Measurements from ENCODE around the gene LAMA4.
A peak's percentile ranks its signal among the peaks of the same experiment; 100 is the strongest.

LAMA4 gene

DNA sequence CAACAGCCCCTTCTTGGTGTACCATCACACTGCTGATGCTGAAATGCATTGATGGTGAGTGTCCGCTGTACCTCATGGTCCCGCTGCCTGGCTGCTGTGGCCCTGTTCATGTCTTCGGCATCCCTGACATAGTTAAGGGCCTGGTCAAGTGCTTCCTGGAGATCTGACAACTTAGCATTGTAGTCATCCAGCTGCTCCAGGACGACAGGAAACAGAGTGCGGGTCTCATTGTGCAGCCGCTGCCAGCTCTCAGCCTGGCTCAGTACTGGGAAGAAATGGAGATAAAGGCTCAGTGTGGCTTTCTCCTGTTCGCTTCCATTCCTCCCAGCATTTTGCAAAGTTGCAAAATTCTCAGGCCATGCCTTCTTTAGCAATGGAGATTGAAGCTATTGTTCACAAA is 81.8 kb downstream of the LAMA4 start:
- no peak for ATAC-seq
- TF ChIP-seq ZNF70 (CRISPR knock-in tag; IDR thresholded peaks at IDR 0.05) (no peak), ZNF565 (CRISPR knock-in tag; conservative IDR thresholded peaks at IDR 0.05; ENCODE audit: low read depth) (no peak), GLIS3 (CRISPR knock-in tag; IDR thresholded peaks at IDR 0.05) (no peak), OSR1 (CRISPR knock-in tag; IDR thresholded peaks at IDR 0.05) (no peak), ZFP3 (CRISPR knock-in tag; IDR thresholded peaks at IDR 0.05) (no peak)
- TF ChIP-seq, protein P1, sequence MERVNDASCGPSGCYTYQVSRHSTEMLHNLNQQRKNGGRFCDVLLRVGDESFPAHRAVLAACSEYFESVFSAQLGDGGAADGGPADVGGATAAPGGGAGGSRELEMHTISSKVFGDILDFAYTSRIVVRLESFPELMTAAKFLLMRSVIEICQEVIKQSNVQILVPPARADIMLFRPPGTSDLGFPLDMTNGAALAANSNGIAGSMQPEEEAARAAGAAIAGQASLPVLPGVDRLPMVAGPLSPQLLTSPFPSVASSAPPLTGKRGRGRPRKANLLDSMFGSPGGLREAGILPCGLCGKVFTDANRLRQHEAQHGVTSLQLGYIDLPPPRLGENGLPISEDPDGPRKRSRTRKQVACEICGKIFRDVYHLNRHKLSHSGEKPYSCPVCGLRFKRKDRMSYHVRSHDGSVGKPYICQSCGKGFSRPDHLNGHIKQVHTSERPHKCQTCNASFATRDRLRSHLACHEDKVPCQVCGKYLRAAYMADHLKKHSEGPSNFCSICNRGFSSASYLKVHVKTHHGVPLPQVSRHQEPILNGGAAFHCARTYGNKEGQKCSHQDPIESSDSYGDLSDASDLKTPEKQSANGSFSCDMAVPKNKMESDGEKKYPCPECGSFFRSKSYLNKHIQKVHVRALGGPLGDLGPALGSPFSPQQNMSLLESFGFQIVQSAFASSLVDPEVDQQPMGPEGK (CRISPR knock-in tag; IDR thresholded peaks at IDR 0.05; ENCODE audit: borderline replicate concordance) = no peak

DNA sequence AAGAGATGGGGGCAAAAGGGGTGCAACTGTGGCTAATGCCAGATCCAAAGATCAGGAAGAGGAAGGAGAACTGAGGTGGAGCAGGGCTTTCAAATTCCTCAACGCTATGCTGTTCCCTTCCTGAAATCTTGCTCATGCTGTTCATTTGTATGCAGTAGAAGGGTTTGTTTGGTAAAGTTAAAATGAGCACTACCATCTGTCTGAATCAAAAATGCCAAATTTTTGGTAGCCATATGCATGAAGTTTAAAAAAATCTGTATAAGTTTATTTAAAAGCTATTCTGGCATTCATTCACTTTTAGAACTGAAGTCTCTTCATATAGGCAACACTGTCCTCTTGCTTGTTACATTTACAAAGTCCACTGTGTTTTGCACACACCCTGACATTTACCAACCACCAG is 84.8 kb downstream of the LAMA4 start:
- TF ChIP-seq ARNTL (CRISPR knock-in tag; IDR thresholded peaks at IDR 0.05; ENCODE audit: borderline replicate concordance, low read depth) (no peak), TOX (CRISPR knock-in tag; IDR thresholded peaks at IDR 0.05; ENCODE audit: borderline replicate concordance) (no peak), OSR1 (CRISPR knock-in tag; IDR thresholded peaks at IDR 0.05) (no peak), ISL1 (CRISPR knock-in tag; IDR thresholded peaks at IDR 0.05) (no peak), GLIS3 (CRISPR knock-in tag; IDR thresholded peaks at IDR 0.05) (no peak), ZC3H10 (CRISPR knock-in tag; IDR thresholded peaks at IDR 0.05) (no peak), ESRRG (CRISPR knock-in tag; IDR thresholded peaks at IDR 0.05) (no peak), RARB (CRISPR knock-in tag; IDR thresholded peaks at IDR 0.05) (no peak), PPARA (CRISPR knock-in tag; IDR thresholded peaks at IDR 0.05; ENCODE audit: borderline replicate concordance) (no peak), ZNF565 (CRISPR knock-in tag; conservative IDR thresholded peaks at IDR 0.05; ENCODE audit: low read depth) (no peak), CSDC2 (CRISPR knock-in tag; IDR thresholded peaks at IDR 0.05) (no peak), BACH2 (CRISPR knock-in tag; IDR thresholded peaks at IDR 0.05; ENCODE audit: borderline replicate concordance) (no peak), ZFP30 (CRISPR knock-in tag; IDR thresholded peaks at IDR 0.05) (no peak), ZNF8 (CRISPR knock-in tag; IDR thresholded peaks at IDR 0.05) (no peak)
- TF ChIP-seq, protein P2, sequence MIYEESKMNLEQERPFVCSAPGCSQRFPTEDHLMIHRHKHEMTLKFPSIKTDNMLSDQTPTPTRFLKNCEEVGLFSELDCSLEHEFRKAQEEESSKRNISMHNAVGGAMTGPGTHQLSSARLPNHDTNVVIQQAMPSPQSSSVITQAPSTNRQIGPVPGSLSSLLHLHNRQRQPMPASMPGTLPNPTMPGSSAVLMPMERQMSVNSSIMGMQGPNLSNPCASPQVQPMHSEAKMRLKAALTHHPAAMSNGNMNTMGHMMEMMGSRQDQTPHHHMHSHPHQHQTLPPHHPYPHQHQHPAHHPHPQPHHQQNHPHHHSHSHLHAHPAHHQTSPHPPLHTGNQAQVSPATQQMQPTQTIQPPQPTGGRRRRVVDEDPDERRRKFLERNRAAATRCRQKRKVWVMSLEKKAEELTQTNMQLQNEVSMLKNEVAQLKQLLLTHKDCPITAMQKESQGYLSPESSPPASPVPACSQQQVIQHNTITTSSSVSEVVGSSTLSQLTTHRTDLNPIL (CRISPR knock-in tag; IDR thresholded peaks at IDR 0.05; ENCODE audit: low read depth) = no peak
- TF ChIP-seq, protein P3, sequence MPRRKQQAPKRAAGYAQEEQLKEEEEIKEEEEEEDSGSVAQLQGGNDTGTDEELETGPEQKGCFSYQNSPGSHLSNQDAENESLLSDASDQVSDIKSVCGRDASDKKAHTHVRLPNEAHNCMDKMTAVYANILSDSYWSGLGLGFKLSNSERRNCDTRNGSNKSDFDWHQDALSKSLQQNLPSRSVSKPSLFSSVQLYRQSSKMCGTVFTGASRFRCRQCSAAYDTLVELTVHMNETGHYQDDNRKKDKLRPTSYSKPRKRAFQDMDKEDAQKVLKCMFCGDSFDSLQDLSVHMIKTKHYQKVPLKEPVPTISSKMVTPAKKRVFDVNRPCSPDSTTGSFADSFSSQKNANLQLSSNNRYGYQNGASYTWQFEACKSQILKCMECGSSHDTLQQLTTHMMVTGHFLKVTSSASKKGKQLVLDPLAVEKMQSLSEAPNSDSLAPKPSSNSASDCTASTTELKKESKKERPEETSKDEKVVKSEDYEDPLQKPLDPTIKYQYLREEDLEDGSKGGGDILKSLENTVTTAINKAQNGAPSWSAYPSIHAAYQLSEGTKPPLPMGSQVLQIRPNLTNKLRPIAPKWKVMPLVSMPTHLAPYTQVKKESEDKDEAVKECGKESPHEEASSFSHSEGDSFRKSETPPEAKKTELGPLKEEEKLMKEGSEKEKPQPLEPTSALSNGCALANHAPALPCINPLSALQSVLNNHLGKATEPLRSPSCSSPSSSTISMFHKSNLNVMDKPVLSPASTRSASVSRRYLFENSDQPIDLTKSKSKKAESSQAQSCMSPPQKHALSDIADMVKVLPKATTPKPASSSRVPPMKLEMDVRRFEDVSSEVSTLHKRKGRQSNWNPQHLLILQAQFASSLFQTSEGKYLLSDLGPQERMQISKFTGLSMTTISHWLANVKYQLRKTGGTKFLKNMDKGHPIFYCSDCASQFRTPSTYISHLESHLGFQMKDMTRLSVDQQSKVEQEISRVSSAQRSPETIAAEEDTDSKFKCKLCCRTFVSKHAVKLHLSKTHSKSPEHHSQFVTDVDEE (CRISPR knock-in tag; IDR thresholded peaks at IDR 0.05) = no peak
- TF ChIP-seq, protein P4, sequence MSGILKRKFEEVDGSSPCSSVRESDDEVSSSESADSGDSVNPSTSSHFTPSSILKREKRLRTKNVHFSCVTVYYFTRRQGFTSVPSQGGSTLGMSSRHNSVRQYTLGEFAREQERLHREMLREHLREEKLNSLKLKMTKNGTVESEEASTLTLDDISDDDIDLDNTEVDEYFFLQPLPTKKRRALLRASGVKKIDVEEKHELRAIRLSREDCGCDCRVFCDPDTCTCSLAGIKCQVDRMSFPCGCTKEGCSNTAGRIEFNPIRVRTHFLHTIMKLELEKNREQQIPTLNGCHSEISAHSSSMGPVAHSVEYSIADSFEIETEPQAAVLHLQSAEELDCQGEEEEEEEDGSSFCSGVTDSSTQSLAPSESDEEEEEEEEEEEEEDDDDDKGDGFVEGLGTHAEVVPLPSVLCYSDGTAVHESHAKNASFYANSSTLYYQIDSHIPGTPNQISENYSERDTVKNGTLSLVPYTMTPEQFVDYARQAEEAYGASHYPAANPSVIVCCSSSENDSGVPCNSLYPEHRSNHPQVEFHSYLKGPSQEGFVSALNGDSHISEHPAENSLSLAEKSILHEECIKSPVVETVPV (CRISPR knock-in tag; IDR thresholded peaks at IDR 0.05) = no peak
- ATAC-seq = no peak

DNA sequence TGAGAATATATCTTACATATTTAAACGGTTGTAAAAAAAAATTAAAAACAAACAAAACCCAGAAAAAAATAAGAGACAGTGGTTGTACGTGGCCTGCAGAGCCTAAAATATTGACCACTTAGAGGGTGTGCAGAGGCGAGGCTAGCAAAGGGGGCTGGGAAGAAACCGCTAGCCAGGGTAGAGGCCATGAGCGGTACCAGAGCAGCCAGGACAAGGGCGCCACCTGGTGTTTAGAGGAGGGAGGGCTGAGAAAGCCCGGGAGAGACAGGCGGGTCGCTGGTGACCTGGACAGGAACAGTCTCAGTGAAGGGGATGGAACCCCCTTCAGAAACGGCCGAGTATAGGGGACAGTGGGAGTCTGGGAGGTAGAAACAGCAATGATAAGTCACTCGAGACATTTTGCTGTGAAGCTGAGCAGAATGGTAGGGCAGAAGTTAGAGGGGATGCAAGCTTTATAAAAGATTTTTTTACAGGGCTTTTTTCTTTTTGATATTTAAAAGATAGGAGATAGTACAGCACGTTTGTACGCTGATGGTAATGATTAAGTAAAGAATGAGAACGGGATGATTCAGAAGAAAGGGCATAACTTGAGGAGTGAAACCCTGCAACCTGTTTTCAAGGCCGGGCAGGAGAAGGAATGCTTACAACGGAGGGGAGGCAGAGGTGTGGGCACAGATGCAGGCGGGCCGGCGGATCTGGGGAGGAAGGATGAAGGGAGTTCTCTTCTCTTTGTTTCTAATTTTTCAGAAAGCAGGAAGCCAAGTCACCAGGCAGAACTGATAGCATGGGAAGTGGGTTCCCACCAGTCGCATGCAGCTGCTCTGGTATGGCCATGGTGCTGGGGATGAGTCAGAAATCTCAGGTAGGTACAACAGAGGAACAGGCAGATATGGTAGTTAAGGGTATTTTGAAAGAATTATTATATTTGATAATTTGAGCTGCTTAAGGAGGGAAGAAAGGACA is 90.8 kb downstream of the LAMA4 start:
- ATAC-seq = peak; percentile 100
- TF ChIP-seq ARNTL (CRISPR knock-in tag; IDR thresholded peaks at IDR 0.05; ENCODE audit: borderline replicate concordance, low read depth) (no peak), PPARA (CRISPR knock-in tag; IDR thresholded peaks at IDR 0.05; ENCODE audit: borderline replicate concordance) (no peak), ISL1 (CRISPR knock-in tag; IDR thresholded peaks at IDR 0.05) (no peak), TCF4 (CRISPR knock-in tag; IDR thresholded peaks at IDR 0.05; ENCODE audit: borderline replicate concordance) (no peak), SNAI2 (CRISPR knock-in tag; IDR thresholded peaks at IDR 0.05) (no peak), ZC3H10 (CRISPR knock-in tag; IDR thresholded peaks at IDR 0.05) (no peak), RARB (CRISPR knock-in tag; IDR thresholded peaks at IDR 0.05) (no peak), TOX (CRISPR knock-in tag; IDR thresholded peaks at IDR 0.05; ENCODE audit: borderline replicate concordance) (no peak), GLIS3 (CRISPR knock-in tag; IDR thresholded peaks at IDR 0.05) (no peak), ZFP30 (CRISPR knock-in tag; IDR thresholded peaks at IDR 0.05) (no peak), ZNF565 (CRISPR knock-in tag; conservative IDR thresholded peaks at IDR 0.05; ENCODE audit: low read depth) (no peak), BACH2 (CRISPR knock-in tag; IDR thresholded peaks at IDR 0.05; ENCODE audit: borderline replicate concordance) (no peak)
- TF ChIP-seq, protein P3 (CRISPR knock-in tag; IDR thresholded peaks at IDR 0.05) = no peak
- TF ChIP-seq, protein P2 (CRISPR knock-in tag; IDR thresholded peaks at IDR 0.05; ENCODE audit: low read depth) = no peak

Measured in SK-N-SH treated with all-trans-retinoic acid at 6 μM for 48 hours (cell line).